ENCODE results near the gene BDKRB2.

BDKRB2 gene

DNA sequence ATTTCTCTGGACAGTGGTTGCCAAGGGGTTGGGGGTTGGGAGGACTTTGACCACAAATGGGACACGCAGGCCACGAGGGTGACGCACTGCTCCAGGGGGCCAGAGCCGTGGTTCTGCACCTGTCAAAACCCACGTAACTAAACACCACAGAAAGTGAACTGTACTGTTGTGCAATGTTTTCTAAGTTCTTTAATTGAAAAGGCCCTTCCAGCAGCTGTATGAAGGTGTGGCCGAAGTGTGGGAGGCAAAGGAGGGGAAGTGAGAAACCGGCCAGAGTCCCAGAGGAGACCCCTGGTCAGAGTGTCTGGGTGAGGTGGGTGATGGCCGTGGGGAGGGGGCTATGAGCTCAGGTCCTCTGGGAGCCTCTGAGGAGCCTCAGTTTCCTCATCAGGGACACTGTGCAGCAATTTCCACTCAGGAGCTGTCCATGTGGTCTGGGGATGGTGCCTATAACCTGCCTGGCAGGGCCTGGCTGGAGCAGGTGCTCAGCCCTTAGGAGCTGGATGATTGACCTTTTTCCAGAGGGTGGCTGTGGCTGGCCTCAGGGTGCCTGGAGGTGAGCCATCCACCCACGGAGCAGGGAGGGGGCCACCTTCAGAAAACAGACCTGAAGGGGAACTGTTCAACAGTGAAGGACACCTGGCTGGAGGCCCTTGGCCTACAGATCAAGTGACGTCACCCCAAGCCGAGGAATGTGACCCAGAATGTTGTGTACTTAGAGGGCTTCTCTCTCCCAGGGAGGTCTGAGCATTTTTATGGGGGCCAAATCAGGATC is 9.8 kb upstream of the BDKRB2 start:
- DNase-seq (ENCODE audit: insufficient read length, low spot score) (no peak), FAIRE-seq (no peak)

DNA sequence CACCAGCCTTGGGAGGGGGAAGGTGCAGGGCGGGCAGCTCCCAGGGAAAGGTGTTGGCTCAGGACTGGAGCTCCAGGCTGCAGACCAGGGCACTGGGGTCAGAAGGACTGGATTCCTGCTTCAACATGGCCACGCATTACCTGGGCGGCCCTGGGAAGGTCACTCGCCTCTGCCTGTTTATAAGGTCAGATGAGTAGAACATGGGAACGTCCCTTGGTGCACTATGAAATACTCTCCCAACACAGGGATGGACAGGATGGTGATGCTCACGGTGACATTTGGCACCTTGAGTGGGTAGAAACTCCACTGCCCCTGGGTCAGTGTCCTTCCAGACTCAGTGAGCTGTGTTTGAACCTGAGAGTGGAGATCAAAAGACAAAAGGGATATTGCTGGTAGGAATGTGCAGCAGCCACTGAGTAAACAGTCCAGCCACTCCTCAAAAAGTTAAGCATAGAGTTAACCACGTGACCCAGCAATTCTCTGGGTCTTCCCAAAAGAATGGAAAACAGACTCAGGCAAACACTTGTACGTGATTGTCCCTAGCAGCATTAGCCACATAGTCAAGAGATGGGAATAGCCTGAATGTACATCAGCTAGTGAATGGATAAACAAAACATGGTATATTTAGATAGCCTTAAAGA is 9.1 kb upstream of the BDKRB2 start:
- FAIRE-seq = no peak
- TF ChIP-seq, protein P1, sequence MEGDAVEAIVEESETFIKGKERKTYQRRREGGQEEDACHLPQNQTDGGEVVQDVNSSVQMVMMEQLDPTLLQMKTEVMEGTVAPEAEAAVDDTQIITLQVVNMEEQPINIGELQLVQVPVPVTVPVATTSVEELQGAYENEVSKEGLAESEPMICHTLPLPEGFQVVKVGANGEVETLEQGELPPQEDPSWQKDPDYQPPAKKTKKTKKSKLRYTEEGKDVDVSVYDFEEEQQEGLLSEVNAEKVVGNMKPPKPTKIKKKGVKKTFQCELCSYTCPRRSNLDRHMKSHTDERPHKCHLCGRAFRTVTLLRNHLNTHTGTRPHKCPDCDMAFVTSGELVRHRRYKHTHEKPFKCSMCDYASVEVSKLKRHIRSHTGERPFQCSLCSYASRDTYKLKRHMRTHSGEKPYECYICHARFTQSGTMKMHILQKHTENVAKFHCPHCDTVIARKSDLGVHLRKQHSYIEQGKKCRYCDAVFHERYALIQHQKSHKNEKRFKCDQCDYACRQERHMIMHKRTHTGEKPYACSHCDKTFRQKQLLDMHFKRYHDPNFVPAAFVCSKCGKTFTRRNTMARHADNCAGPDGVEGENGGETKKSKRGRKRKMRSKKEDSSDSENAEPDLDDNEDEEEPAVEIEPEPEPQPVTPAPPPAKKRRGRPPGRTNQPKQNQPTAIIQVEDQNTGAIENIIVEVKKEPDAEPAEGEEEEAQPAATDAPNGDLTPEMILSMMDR (IDR thresholded peaks at IDR 0.05; ENCODE audit: insufficient read depth, missing control alignments) = no peak
- DNase-seq (ENCODE audit: insufficient read length, low spot score) = no peak

More for the DNA sequence above, 9.8 kb upstream of the BDKRB2 start:
- TF ChIP-seq, protein P1 (IDR thresholded peaks at IDR 0.05; ENCODE audit: insufficient read depth, missing control alignments) = no peak

DNA sequence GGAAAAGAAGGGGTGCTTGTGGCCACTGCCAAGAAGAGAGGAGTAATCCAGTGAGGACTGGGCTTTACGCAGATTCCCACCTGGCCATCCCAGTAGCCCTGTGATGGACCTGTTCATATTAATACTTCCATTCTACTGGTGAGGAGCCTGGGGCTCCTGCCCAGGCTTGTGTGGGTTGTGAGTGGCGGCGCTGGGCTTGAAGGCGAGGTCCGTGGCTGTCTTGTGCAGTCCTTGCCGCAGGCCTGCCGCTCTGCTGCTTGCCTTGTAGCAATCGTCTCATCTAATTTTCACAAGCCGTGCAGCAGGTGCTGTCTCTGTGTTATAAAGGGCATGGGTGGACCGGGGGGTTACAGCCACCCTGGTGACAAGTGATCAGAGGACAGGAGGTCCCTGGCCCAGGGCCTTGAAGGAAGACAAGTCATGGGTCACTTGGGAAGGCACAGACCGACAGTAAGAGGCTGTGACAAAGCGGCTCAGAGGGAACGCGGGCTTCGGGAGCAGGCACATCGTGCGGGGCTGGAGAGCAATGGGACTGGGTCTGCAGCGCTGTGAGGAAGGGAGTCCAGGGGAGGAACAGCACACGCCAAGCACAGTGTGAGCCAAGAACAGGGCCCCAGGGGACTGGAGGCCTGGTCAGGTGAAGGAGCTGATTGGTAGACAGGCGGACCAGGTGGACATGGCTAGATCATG is 7.3 kb upstream of the BDKRB2 start:
- TF ChIP-seq, protein P1 (IDR thresholded peaks at IDR 0.05; ENCODE audit: insufficient read depth, missing control alignments) = no peak
- no peak for FAIRE-seq
- DNase-seq (ENCODE audit: insufficient read length, low spot score) = no peak

DNA sequence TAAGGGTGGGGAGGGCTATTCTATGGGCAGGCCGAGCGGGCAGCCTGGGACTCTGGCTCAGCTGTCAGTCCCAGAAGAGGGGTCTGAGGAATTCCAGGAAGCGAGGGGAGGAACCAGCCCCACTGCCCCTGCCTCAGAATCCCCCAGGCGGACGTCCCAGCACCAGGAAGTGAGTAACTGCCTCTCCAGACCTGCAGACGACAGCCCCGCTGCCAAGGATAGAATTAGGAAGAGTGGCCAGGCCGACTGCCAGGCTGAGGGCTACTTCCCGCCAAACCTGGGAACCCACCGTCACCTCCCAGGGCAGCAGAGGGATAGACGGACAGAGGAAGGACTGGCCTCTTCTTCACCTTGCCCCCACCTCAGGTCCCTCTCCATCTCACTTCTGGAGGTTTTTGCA is 6.7 kb upstream of the BDKRB2 start:
- TF ChIP-seq, protein P1 (IDR thresholded peaks at IDR 0.05; ENCODE audit: insufficient read depth, missing control alignments) = no peak
- FAIRE-seq = no peak

DNA sequence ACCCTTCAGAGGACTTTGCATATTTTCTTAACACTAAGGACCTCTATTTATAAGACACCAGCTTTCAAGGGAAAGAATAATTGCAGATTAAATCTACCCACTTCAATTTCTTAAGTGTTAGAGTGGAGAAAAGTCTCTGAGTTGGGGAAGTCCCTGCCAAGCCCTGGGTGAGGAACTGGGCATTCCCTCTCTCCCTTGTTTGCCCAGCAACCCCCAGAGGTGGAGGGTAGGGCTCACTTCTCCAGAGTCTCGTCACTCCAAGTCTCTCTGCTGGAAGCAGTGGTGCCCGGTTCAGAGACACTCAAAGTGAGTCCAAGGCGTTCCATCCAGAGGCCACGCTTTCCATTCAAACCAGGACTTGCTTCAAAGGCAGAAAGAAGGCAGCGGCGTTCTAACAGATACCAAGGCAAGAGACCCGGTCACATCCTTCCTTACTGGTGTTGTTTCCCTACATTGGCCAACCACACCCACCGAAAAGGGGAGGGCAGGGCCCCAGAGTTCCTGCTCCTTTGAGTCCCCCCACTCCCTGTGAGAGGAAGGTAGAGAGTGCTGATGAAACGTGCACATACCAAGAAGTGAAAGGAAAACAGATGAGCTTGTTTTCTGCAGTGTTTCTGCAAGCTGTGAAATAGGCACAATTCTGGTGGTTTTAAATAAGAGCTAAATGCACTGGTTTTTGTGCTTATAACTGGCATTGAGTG is 6.1 kb upstream of the BDKRB2 start:
- DNase-seq (ENCODE audit: insufficient read length, low spot score) = no peak
- FAIRE-seq = no peak
- TF ChIP-seq, protein P1 (IDR thresholded peaks at IDR 0.05; ENCODE audit: insufficient read depth, missing control alignments) = no peak

More for the DNA sequence above, 6.7 kb upstream of the BDKRB2 start:
- DNase-seq (ENCODE audit: insufficient read length, low spot score) = no peak

DNA sequence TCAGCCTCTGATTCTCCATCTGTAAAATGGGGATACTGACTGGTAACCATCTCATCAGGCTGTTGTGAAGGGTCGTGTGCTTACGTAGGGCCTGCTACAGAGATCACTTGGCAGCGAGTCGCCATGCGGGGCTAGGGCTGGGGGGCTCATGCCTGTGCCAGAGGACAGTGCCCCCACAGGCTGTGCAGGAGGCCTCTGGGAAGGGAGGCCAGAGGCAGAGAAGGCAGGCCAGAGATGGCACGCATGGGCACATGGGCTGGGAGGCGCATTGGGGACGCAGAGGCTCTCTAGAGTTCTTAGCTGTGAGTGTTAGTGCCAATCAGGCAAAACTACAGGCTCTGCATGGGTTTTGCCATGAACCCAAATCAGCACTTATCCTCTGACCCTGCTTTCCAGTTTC is 3.5 kb upstream of the BDKRB2 start:
- FAIRE-seq (no peak), DNase-seq (ENCODE audit: insufficient read length, low spot score) (no peak)
- TF ChIP-seq, protein P1 (IDR thresholded peaks at IDR 0.05; ENCODE audit: insufficient read depth, missing control alignments) = no peak
